IPS-15b (cell line): Measurements from ENCODE around the gene EPO.
"Not testable (repeated sequence)": the region's sequence is repeated elsewhere in the genome, so short reads cannot be mapped to it uniquely, and the experiment has no call there.

Source experiments
- H3K27me3 ChIP-seq: one replicate; pipeline ENCODE4 v1.6.1; 2013; ENCODE audit warnings: low read length; ENCODE audit not compliant: control insufficient read depth, insufficient read depth
- H3K36me3 ChIP-seq: one replicate; pipeline ENCODE4 v1.6.1; 2013; ENCODE audit warnings: low read length; ENCODE audit not compliant: control insufficient read depth, insufficient read depth
- H3K4me1 ChIP-seq: one replicate; pipeline ENCODE4 v1.6.1; 2013; ENCODE audit warnings: mild to moderate bottlenecking, low read length; ENCODE audit not compliant: control insufficient read depth, insufficient read depth
- H3K4me3 ChIP-seq: one replicate; pipeline ENCODE4 v1.5.1; 2013; ENCODE audit warnings: low read depth, low read length
- H3K9ac ChIP-seq: one replicate; pipeline ENCODE4 v1.6.1; 2013; ENCODE audit warnings: low read depth, mild to moderate bottlenecking, low read length
- H3K9me3 ChIP-seq: one replicate; pipeline ENCODE4 v1.6.1; 2013; ENCODE audit warnings: mild to moderate bottlenecking, low read length; ENCODE audit not compliant: control insufficient read depth, insufficient read depth

The EPO gene

GRCh38 chr7:100714725-100715124, 5.5 kb upstream of the EPO start:
- no peak overlapping the region for H3K9ac ChIP-seq
- H3K9me3 ChIP-seq, result no peaks in the 10 kb centered on the region
- no peaks in the 10 kb centered on the region for H3K4me1 ChIP-seq

GRCh38 chr7:100717073-100717472, 3.2 kb upstream of the EPO start:
- not testable (repeated sequence) for H3K4me1 ChIP-seq, H3K36me3 ChIP-seq, H3K4me3 ChIP-seq, H3K9ac ChIP-seq, H3K9me3 ChIP-seq
- peaks cover 22% of the 10 kb centered on the region for H3K27me3 ChIP-seq

More at GRCh38 chr7:100714725-100715124, 5.5 kb upstream of the EPO start:
- H3K27me3 ChIP-seq, result peaks cover 4% of the 10 kb centered on the region
- no peak overlapping the region for H3K4me3 ChIP-seq
- no peaks in the 10 kb centered on the region for H3K36me3 ChIP-seq

- peaks cover 22% of the 10 kb centered on the region for H3K27me3 ChIP-seq
- H3K4me3 ChIP-seq, result peak overlapping the region; percentile 31
- H3K9me3 ChIP-seq, result no peaks in the 10 kb centered on the region
- no peaks in the 10 kb centered on the region for H3K36me3 ChIP-seq
- H3K4me1 ChIP-seq, result no peaks in the 10 kb centered on the region
- H3K9ac ChIP-seq, result no peak overlapping the region
Observed at GRCh38 chr7:100719523-100720278, 567 bp upstream of the EPO start.

DNA sequence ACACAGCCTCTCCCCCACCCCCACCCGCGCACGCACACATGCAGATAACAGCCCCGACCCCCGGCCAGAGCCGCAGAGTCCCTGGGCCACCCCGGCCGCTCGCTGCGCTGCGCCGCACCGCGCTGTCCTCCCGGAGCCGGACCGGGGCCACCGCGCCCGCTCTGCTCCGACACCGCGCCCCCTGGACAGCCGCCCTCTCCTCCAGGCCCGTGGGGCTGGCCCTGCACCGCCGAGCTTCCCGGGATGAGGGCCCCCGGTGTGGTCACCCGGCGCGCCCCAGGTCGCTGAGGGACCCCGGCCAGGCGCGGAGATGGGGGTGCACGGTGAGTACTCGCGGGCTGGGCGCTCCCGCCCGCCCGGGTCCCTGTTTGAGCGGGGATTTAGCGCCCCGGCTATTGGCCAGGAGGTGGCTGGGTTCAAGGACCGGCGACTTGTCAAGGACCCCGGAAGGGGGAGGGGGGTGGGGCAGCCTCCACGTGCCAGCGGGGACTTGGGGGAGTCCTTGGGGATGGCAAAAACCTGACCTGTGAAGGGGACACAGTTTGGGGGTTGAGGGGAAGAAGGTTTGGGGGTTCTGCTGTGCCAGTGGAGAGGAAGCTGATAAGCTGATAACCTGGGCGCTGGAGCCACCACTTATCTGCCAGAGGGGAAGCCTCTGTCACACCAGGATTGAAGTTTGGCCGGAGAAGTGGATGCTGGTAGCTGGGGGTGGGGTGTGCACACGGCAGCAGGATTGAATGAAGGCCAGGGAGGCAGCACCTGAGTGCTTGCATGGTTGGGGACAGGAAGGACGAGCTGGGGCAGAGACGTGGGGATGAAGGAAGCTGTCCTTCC, 620 bp downstream of the EPO start:
- peak overlapping the region; percentile 31 for H3K4me3 ChIP-seq
- H3K9me3 ChIP-seq, result no peaks in the 10 kb centered on the region
- peaks cover 22% of the 10 kb centered on the region for H3K27me3 ChIP-seq
- no peaks in the 10 kb centered on the region for H3K4me1 ChIP-seq
- H3K9ac ChIP-seq, result no peak overlapping the region
- no peaks in the 10 kb centered on the region for H3K36me3 ChIP-seq

GRCh38 chr7:100721505-100721812, 1.2 kb downstream of the EPO start:
- Histone ChIP-seq H3K4me1 (no peaks in the 10 kb centered on the region), H3K36me3 (no peaks in the 10 kb centered on the region), H3K4me3 (peak overlapping the region; percentile 31), H3K9me3 (no peaks in the 10 kb centered on the region), H3K27me3 (peaks cover 22% of the 10 kb centered on the region), H3K9ac (no peak overlapping the region)

- Histone ChIP-seq H3K9ac (no peak overlapping the region), H3K9me3 (no peaks in the 10 kb centered on the region), H3K36me3 (no peaks in the 10 kb centered on the region), H3K4me3 (no peak overlapping the region), H3K27me3 (peaks cover 22% of the 10 kb centered on the region), H3K4me1 (no peaks in the 10 kb centered on the region)
Observed at GRCh38 chr7:100722480-100723212, 2.4 kb downstream of the EPO start.

- Histone ChIP-seq H3K9ac (no peak overlapping the region), H3K9me3 (no peaks in the 10 kb centered on the region), H3K36me3 (no peaks in the 10 kb centered on the region), H3K27me3 (peaks cover 22% of the 10 kb centered on the region), H3K4me1 (no peaks in the 10 kb centered on the region), H3K4me3 (no peak overlapping the region)
Observed at GRCh38 chr7:100723732-100724275, 3.5 kb downstream of the EPO start.

GRCh38 chr7:100724364-100724763, 4.1 kb downstream of the EPO start:
- H3K9ac ChIP-seq, H3K4me1 ChIP-seq, H3K4me3 ChIP-seq, H3K9me3 ChIP-seq, H3K36me3 ChIP-seq: not testable (repeated sequence)
- peaks cover 22% of the 10 kb centered on the region for H3K27me3 ChIP-seq

- Histone ChIP-seq H3K27me3 (no peaks in the 10 kb centered on the region), H3K4me3 (no peak overlapping the region), H3K9me3 (no peaks in the 10 kb centered on the region), H3K4me1 (no peaks in the 10 kb centered on the region), H3K36me3 (no peaks in the 10 kb centered on the region), H3K9ac (no peak overlapping the region)
Observed at GRCh38 chr7:100726996-100727761, 6.9 kb downstream of the EPO start.

GRCh38 chr7:100728196-100728595, 7.9 kb downstream of the EPO start:
- Histone ChIP-seq H3K9ac (no peak overlapping the region), H3K36me3 (no peaks in the 10 kb centered on the region), H3K4me3 (no peak overlapping the region), H3K9me3 (no peaks in the 10 kb centered on the region), H3K27me3 (no peaks in the 10 kb centered on the region), H3K4me1 (no peaks in the 10 kb centered on the region)

DNA sequence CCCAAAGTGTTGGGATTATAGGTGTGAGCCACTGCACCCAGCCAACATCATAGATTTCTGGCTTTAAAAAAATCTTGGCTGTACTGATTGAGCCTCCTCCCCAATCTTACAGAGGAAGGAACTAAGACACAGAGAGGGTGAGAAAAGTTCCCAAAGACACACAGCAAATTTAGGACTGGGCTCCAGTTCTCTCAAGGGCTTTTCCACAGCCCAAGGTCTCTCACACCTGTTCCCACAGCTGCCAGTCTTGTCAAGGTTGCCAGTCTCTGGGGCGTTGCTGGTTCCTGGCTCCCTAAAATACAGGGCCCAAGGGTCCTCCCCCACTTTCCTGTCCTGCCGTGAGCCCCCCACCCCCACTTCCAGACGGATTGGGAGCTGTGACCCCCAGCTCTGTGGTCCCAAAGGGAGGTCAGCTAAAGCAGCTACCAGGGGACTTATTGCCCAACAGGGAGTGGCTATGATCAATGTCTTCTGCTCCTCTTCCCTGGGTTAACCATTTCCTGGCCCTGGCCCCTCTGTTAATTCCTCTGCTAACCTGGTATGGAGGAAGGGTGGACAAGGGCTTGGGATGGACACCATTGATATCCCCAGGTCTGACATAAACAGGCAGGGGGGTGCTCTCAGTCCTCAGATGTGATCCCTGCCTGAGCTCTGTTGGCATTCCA, 10.0 kb downstream of the EPO start:
- H3K4me1 ChIP-seq, result no peaks in the 10 kb centered on the region
- H3K9me3 ChIP-seq, result no peaks in the 10 kb centered on the region
- no peaks in the 10 kb centered on the region for H3K36me3 ChIP-seq
- no peaks in the 10 kb centered on the region for H3K27me3 ChIP-seq
- no peak overlapping the region for H3K4me3 ChIP-seq
- H3K9ac ChIP-seq, result no peak overlapping the region
